Fibroblast of villous mesenchyme (primary cell): ENCODE results near the gene SEC23A. TPM values are rescaled to one million over a fixed set of nuclear protein-coding genes. Genes with fewer than 3 reads are reported as not detected.
"Not testable (repeated sequence)": the region's sequence is repeated elsewhere in the genome, so short reads cannot be mapped to it uniquely, and the experiment has no call there.

Experiments used
- DNase-seq: peaks from one replicate; pipeline ENCODE4 v3.0.0-alpha.2; 2010; ENCODE audit warnings: low read depth
- H3K4me3 ChIP-seq: 2 replicates; pipeline ENCODE4 v1.5.1; 2011; ENCODE audit warnings: low read depth, mild to moderate bottlenecking, low read length
- total RNA-seq: library from RNA; depleted of rRNA; stranded (reverse); fragments of >200 nt; gene quantifications from 2 replicates; pipeline ENCODE4 v1.2.3, GENCODE V29; 2012
- TF ChIP-seq, protein P1 (sequence below): IDR thresholded peaks from 2 replicates; pipeline ENCODE4 v1.5.1; 2012; ENCODE audit warnings: low read depth, mild to moderate bottlenecking, low read length; ENCODE audit not compliant: insufficient read depth

Gene SEC23A
- total RNA-seq, 1 donor, result 548 TPM

DNA sequence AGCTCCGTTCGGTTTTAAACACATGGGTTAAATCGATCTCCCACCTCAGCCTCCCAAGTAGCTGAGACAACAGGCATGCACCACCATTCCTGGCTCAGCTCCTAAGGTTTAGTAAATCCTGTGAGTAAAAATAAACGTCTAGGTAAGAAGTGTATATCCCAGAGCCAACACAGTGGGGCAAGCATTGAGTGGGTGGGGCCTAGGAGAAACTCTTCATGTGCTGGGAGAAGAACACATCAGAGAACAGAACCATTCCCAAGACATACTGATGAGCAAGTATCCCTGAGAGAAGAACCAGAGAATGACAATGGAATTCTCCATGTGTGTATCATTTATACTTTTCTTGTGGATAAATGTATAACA lies 86.3 kb downstream of the SEC23A start:
- H3K4me3 ChIP-seq, result no peak overlapping the region
- no peak for DNase-seq
- TF ChIP-seq, protein P1, sequence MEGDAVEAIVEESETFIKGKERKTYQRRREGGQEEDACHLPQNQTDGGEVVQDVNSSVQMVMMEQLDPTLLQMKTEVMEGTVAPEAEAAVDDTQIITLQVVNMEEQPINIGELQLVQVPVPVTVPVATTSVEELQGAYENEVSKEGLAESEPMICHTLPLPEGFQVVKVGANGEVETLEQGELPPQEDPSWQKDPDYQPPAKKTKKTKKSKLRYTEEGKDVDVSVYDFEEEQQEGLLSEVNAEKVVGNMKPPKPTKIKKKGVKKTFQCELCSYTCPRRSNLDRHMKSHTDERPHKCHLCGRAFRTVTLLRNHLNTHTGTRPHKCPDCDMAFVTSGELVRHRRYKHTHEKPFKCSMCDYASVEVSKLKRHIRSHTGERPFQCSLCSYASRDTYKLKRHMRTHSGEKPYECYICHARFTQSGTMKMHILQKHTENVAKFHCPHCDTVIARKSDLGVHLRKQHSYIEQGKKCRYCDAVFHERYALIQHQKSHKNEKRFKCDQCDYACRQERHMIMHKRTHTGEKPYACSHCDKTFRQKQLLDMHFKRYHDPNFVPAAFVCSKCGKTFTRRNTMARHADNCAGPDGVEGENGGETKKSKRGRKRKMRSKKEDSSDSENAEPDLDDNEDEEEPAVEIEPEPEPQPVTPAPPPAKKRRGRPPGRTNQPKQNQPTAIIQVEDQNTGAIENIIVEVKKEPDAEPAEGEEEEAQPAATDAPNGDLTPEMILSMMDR, result no peak

DNA sequence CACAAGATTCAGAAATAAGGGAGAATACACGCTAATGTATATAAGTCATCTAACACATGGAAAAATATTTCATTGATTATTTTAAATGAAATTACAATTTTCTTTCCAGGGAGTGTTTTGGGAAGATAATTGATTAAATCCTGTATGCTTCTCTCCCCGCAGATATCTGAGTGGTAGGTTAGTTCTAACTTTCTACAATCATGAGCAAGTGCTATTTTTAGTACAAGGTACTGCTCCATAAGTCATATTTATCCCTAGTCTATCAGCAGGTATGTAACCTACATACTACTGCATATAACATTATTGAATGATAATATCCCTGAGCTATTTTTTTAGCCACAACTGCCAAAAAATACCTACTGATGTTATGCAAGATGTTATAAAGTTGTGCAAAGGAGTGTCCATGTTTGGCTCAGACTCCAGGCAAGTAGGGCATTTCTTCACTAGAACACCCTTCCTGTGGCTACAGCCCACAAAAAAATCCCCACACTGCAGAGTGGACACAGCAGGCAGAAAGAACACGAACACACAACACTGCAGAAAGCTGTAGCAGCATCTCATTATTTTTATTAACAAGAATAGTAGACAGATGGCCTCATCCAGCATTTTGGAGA lies 87.0 kb downstream of the SEC23A start:
- TF ChIP-seq, protein P1, result no peak
- DNase-seq, result peak; percentile 58
- H3K4me3 ChIP-seq, result no peak overlapping the region

DNA sequence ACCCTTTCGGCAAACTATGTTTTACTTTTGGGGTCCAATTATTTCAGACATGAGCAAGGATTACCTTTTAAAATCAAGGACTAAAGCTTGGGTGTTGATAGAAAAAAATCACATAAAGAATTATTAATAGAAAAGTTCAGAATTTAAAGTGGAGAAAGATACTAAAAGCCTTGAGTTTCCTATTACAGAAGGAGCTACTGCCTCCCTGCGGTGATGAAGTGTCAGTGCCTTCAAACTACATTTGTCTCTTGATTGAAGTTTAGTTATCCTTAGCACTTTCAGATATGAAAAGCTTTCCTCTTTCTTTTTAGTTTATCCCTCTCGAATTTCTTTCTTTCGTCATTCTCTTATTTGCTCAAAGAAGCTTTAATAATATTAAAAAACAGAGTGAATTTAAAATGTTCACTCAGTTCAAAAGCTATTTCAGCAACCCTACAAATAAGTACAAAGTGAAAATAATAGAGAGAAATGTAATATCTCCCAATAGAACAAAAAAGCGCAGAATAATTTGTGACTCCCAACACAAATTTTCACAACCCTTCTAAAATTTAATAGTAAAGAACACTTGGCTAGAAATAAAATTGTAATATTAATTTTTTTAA lies 87.6 kb downstream of the SEC23A start:
- no peak overlapping the region for H3K4me3 ChIP-seq
- DNase-seq, result peak; percentile 67
- TF ChIP-seq, protein P1, result peak; percentile 84

DNA sequence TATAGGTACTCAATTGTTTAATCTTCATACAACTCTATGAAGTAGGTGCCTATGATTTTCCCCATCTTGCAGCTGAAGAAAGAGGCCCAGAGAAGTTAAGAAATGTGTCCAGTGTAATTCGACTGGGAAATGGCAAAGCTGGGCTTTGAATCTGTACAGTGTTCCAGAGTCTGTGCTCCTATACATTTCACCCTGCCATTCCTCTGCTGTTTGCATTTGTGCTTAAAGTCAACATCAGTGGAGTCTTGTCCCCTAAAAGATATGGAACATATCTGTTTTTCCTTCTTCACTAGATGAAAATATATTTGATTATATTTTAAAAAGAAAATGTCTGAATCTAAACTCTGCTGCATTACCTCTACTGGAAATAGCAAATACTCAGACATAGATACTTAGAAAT lies 88.6 kb downstream of the SEC23A start:
- no peak for DNase-seq
- TF ChIP-seq, protein P1, result no peak
- H3K4me3 ChIP-seq, result no peak overlapping the region

DNA sequence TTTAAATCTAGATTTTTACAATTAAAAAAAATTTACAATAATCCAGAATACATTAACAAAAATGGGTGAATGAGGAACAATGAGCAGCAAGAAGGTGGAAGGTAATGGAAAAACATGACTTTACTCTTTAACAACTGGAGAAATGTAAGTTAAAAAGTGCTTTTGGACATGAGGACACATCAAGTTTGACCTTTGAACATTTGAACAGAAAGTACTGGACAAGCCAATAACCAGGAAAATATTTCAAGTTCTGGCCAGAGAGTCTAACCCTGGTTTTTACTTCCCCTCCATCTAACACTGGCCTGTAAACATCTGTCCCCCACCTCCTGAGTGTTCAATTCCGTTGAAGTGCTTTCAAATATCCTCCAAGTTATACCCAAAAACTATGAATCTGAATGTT lies 94.1 kb downstream of the SEC23A start:
- DNase-seq, H3K4me3 ChIP-seq: not testable (repeated sequence)

DNA sequence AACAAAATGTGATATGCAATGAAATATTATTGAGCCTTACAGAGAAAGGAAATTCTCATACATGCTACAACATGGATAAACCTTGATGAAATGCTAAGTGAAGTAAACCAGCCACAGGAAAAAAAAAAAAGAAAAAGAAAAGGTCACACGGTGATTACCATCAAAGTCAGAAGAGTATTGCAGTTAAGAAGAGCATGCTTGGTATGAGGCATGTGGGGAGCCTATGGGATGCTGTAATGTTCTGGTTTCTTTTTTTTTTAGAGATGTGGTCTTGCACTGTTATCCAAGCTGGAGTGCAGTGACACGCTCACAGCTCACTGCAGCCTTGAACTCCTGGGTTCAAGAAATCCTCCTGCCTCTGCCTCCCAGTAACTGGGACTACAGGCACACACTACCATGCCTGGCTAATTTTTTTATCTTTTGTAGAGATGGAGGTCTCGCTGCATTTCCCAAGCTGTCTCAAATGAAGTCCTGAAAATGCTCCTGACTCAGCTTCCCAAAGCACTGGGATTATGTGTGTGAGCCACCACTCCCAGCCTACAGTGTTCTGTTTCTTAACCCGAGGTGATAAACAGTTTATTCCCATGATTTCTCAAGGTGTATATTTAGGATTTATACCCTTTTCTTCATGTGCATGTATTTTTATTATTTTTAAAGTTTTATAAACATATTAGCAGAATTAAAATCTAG lies 96.2 kb downstream of the SEC23A start:
- TF ChIP-seq, protein P1, result no peak
- DNase-seq, result peak; percentile 74
- H3K4me3 ChIP-seq, result no peak overlapping the region

DNA sequence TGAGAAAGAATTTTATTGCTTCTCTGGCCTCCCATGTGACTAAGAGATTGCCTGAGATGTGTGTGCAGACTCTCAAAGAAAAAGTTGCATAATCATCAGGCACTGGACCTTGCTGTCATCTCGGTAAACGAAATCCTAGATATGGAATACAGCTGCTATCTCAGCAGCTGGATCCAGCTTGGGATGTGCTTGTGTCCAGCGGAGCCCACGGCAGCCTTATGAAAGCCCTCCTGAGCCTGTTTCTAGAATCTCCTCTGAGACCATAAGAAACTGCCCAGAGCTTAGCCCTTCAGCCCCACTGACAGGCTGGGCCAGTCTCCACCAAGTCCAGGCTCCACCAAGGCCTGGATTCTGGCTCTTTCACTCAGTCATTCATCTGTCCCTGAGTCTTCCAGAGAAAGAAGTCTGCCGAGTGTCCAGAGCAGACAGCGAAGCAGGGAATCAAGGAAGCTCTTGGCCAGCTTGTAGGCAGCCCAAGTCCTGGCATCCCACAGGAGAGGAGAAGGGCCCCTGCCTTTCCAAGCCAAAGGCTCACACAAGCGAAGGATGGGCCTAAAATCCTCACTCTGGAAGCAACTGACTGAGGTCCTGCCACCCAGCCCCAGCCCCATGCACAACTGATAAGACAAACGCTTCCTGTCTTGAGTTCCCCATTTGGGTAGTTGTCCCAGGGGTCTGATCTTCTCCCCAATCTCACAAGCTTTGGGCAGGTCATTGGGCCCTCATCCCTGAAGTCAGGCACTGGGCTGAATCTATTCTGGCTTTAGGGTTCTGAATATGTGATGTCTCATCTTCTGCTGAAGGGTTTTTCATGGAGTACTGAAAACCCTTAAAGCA lies 97.8 kb downstream of the SEC23A start:
- DNase-seq, result peak; percentile 94
- TF ChIP-seq, protein P1, result no peak

More for the DNA sequence above, 97.8 kb downstream of the SEC23A start:
- H3K4me3 ChIP-seq, result no peak overlapping the region
